ENCODE measurements around the gene RBM23. TPM values are rescaled to one million over a fixed set of nuclear protein-coding genes. Genes with fewer than 3 reads are reported as not detected.

Gene RBM23
- polyA plus RNA-seq, 1 donor (not counting 4 experiments of a cell fraction or from before 2014, with no cell fraction given) = 50.8 TPM

GRCh38 chr14:22848351-22849164 lies 70.4 kb downstream of the RBM23 start:
- DNase-seq (ENCODE audit: low read depth, low spot score) (no peak), FAIRE-seq (peak; percentile 67)
- dilution Hi-C loops (cut with MboI; ENCODE audit: extremely low pct_ligation_motif_present, low sequenced_read_pairs) = no loop called here
- no peak overlapping the region for H2AFZ ChIP-seq (ENCODE audit: control insufficient read depth, low read length)
- peak overlapping the region in 1 of 3 experiments; percentile 18 for H3K4me3 ChIP-seq (ENCODE audit: control insufficient read depth in 2 of 3, extremely low read depth in 1 of 3, insufficient read depth in 2 of 3, low read depth in 1 of 3, low read length in 3 of 3)
- peak overlapping the region; percentile 84 for H3K27ac ChIP-seq (ENCODE audit: control insufficient read depth, insufficient read depth, low read length)
- peaks cover 13% of the 10 kb centered on the region for H3K79me2 ChIP-seq (ENCODE audit: control insufficient read depth, insufficient read depth, low read length)
- H3K36me3 ChIP-seq (ENCODE audit: control insufficient read depth in 2 of 2, extremely low read depth in 1 of 2, insufficient read depth in 2 of 2, low read length in 2 of 2) = peaks cover 28 to 34% of the 10 kb centered on the region in 2 experiments
- H4K20me1 ChIP-seq (ENCODE audit: control insufficient read depth, extremely low read depth, insufficient read depth, low read length) = no peaks in the 10 kb centered on the region
- no peaks in the 10 kb centered on the region for H3K9me1 ChIP-seq (ENCODE audit: control insufficient read depth, extremely low read depth, insufficient read depth, low read length)
- H3K9ac ChIP-seq (ENCODE audit: control insufficient read depth, extremely low read depth, insufficient read depth, low read length) = peak overlapping the region; percentile 67
- peak overlapping the region; percentile 69 for H3K4me2 ChIP-seq (ENCODE audit: control insufficient read depth, extremely low read depth, insufficient read depth, low read depth, low read length)
- no peaks in the 10 kb centered on the region for H3K9me3 ChIP-seq (ENCODE audit: control insufficient read depth, low read depth, low read length)
- H3K4me1 ChIP-seq (ENCODE audit: control insufficient read depth, extremely low read depth, insufficient read depth, low read length) = peaks cover 77% of the 10 kb centered on the region
- TF ChIP-seq CTCF (optimal IDR thresholded peaks at IDR 0.05 in 1 of 3, IDR thresholded peaks at IDR 0.05 in 1 of 3, conservative IDR thresholded peaks at IDR 0.05 in 1 of 3; ENCODE audit: extremely low read depth in 1 of 3, insufficient read depth in 2 of 3, low read length in 3 of 3) (no peak), EZH2 (IDR thresholded peaks at IDR 0.05; ENCODE audit: low read length) (no peak)
- H3K27me3 ChIP-seq (ENCODE audit: control insufficient read depth, extremely low read depth, insufficient read depth, low read length) = no peaks in the 10 kb centered on the region

- no peaks in the 10 kb centered on the region for H3K9me3 ChIP-seq (ENCODE audit: control insufficient read depth, low read depth, low read length)
- no peaks in the 10 kb centered on the region for H4K20me1 ChIP-seq (ENCODE audit: control insufficient read depth, extremely low read depth, insufficient read depth, low read length)
- peak overlapping the region; percentile 84 for H3K27ac ChIP-seq (ENCODE audit: control insufficient read depth, insufficient read depth, low read length)
- H3K36me3 ChIP-seq (ENCODE audit: control insufficient read depth in 2 of 2, extremely low read depth in 1 of 2, insufficient read depth in 2 of 2, low read length in 2 of 2) = peaks cover 34 to 42% of the 10 kb centered on the region in 2 experiments
- H3K4me2 ChIP-seq (ENCODE audit: control insufficient read depth, extremely low read depth, insufficient read depth, low read depth, low read length) = peak overlapping the region; percentile 69
- peaks cover 71% of the 10 kb centered on the region for H3K4me1 ChIP-seq (ENCODE audit: control insufficient read depth, extremely low read depth, insufficient read depth, low read length)
- dilution Hi-C loops (cut with MboI; ENCODE audit: extremely low pct_ligation_motif_present, low sequenced_read_pairs) = no loop called here
- no peaks in the 10 kb centered on the region for H3K27me3 ChIP-seq (ENCODE audit: control insufficient read depth, extremely low read depth, insufficient read depth, low read length)
- TF ChIP-seq EZH2 (IDR thresholded peaks at IDR 0.05; ENCODE audit: low read length) (no peak), CTCF (optimal IDR thresholded peaks at IDR 0.05 in 1 of 3, IDR thresholded peaks at IDR 0.05 in 1 of 3, conservative IDR thresholded peaks at IDR 0.05 in 1 of 3; ENCODE audit: extremely low read depth in 1 of 3, insufficient read depth in 2 of 3, low read length in 3 of 3) (peak in 1 of 3 experiments; percentile 16)
- DNase-seq (ENCODE audit: low read depth, low spot score) (no peak), FAIRE-seq (no peak)
- H3K9ac ChIP-seq (ENCODE audit: control insufficient read depth, extremely low read depth, insufficient read depth, low read length) = peak overlapping the region; percentile 67
- H3K4me3 ChIP-seq (ENCODE audit: control insufficient read depth in 2 of 3, extremely low read depth in 1 of 3, insufficient read depth in 2 of 3, low read depth in 1 of 3, low read length in 3 of 3) = no peak overlapping the region
- peaks cover 20% of the 10 kb centered on the region for H3K79me2 ChIP-seq (ENCODE audit: control insufficient read depth, insufficient read depth, low read length)
- H2AFZ ChIP-seq (ENCODE audit: control insufficient read depth, low read length) = no peak overlapping the region
- H3K9me1 ChIP-seq (ENCODE audit: control insufficient read depth, extremely low read depth, insufficient read depth, low read length) = no peaks in the 10 kb centered on the region
These were observed 71.1 kb downstream of the RBM23 start for GRCh38 chr14:22847661-22848341.
